ENCODE data around the gene NFATC1.

The NFATC1 gene

DNA sequence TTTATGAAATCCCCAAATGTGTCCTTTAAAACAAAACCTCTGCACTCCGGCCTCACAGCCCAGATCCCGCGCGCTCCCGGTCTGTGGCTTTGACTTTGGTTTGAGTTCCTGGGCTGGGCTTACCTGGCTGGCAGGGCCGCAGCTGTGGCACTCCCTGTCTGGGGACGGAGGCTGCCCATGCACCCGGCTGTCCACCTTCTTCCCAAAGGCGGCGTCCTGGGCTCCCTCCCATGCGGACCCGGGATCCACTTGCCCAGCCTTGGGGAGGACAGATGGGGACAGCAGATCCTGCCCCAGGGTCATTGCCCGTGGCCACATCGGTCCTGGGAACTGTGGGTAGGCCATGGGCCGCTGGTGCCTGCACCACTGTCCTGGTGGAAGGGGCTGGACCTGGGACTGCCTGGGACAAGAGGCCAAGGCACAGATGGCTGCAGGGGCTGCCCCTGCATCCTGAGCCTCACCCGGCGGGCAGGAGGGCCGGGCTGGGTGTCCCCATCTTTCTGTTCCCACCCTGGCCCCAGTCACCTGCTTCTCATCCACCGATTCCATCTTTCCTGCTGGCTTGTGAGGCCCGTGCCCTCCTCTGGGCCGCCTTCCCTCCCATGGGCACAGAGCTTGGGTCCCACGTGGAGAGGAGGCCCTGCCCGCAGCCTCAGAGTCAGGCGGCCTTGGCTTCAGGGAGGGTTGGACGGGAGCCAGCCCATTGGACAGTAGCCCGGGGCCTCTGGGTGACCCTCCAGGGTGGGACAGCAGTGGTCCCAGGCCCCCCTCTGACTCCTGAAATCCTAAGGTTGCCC is 27.7 kb downstream of the NFATC1 start:
- DNase-seq = no peak

DNA sequence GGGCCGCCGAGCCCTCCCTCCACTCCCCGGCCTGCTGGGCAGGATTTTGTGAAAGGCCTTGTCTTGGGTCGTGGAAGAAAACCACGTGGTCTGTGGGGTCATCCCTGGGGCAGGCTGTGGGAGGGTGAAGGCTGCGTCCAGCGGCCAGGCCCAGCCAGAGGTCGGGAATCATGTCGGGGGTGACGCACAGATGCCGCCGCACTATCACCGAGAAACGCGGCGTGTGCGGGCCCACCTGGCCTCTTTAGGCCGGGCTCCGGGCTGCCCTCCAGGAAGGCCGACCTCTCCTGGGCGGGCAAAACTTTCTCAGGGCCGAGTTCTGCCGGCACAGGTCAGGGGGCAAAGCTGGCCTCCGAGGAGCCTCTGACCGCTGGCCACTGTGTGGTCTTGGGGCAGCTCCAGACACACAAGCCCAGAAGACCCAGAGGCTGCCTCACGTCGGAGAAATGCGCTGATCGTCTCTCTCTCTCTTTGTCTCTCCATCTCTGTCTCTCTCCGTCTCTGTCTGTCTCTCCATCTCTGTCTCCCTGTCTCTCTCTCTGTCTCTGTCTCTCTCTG is 28.4 kb downstream of the NFATC1 start:
- DNase-seq = no peak

DNA sequence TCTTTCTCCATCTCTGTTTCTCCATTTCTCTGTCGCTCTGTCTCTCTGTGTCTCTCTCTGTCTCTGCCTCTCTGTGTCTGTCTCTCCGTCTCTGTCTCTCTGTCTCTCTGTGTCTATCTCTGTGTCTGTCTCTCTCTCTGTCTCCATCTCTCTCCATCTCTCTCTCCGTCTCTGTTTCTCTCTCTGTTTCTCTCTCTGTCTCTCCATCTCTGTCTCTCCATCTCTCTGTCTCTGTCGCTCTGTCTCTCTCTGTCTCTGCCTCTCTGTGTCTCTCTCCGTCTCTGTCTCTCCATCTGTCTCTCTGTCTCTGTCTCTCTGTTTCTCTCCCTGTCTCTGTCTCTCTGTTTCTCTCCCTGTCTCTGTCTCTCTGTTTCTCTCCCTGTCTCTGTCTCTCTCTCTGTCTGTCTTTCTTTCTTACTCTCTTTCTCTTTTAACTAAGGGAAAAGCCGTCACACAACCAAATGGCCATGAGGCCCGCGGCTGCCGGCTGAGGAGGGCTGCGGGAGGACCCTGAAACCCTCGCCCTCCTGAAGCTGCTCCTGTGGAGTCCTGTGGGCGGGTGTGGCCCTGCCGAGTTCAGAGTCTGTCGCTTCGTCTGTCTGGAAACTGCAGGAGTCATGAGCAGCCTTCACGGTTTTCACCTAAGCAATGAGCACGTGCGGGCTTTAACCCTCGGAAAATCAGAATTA is 29.3 kb downstream of the NFATC1 start:
- no peak for DNase-seq

DNA sequence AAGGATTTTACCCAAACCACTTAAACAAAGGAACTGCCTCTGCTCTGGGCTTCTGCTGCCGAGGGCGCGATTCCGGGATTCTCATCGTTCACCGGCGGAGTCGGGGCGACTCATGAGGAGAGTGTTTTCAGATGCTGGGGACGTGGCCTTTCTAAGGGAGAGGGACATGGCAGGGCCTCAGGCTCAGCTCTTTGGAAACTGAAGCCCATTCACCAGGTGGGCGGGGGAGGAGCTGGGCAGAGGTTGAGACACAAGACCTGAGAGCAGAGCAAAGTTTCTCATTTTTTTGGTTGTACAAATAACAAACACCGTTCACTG is 29.8 kb downstream of the NFATC1 start:
- no peak for DNase-seq

DNA sequence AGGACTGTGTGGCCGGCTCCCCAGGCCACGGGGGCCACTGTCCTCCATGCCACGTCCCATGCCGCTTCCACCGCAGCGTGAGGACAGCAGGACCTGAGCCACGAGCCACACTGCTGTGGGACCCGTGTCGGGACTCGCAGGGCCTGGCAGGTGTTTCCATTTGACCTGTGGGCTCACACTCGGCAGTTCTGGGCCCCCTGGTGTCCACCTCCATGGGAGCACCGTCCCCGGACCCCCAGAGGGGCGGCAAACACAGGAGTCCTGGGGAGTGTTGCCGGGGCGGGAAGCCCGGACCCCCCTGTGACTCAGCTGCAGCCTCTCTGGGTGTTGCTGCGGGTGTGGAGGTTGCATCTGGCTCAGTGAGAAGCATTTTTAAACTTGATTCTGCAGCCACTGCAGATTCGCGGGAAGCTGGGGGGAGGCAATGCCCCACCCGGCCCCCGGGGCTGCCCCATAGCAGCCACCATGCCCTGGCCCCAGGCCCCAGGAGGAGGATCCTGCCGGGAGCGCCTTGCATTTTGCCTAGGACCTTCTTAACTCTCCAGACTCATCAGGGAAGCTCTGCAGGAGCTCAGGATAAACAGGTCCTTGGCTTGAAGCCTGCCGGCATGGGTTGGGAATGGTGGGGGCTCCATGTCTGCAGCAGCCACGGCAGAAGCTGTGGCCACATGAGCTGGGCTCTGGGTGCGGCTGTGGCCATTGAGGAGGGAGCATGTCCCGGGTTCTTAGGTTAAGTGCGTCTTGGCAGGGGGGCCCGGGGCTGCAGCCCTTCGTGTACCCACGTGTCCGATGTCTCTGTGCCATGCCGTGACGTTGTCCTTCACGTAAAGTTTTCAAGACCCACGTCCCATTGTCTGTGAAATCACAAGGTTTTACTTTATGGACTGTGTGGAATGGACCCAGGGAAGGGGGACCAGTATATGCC is 30.9 kb downstream of the NFATC1 start:
- DNase-seq = no peak

DNA sequence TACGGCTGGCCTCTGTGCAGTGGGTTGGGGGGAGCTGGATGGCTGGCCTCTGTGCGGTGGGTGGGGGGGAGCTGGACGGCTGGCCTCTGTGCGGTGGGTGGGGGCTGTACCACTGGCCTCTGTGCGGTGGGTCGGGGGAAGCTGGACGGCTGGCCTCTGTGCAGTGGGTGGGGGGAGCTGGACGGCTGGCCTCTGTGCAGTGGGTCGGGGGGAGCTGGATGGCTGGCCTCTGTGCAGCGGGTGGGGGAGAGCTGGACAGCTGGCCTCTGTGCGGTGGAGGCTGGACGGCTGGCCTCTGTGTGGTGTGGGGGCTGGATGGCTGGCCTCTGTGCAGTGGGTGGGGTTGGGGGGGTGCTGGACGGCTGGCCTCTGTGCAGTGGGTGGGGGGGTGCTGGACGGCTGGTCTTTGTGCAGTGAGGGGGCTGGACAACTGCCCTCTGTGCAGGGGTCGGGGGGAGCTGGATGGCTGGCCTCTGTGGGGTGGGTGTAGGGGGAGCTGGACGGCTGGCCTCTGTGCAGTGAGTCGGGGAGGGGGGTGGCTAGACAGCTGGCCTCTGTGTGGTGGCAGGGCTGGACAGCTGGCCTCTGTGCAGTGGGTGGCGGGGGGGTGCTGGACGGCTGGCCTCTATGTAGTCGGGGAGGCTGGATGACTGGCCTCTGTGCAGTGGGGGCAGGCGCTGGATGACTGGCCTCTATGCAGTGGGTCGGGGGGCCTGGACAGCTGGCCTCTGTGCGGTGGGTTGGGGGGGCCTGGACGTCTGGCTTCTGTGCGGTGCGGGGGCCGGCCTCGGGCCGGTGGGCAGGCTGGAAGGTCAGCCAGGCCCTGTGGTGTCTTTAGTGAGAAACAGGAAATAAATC is 31.9 kb downstream of the NFATC1 start:
- no peak for DNase-seq

DNA sequence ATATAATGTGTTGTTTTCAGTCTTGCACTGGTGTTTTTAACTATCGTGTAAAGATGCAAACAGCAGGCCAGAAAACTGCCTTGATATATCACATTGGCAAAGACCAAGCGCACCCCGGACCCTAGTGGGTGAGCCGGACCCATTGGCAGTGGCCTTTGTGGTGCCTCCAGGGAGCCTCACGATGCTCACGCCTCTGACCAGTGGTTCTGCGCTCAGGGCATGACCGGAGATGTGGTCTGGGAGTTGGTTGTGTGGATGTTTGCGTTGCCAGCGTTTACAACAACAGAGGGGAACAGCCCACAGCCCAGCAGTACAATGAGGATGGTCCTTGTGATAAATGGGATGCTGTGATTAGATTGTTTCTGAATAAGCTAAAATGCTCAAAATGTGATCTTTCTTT is 32.6 kb downstream of the NFATC1 start:
- no peak for DNase-seq

DNA sequence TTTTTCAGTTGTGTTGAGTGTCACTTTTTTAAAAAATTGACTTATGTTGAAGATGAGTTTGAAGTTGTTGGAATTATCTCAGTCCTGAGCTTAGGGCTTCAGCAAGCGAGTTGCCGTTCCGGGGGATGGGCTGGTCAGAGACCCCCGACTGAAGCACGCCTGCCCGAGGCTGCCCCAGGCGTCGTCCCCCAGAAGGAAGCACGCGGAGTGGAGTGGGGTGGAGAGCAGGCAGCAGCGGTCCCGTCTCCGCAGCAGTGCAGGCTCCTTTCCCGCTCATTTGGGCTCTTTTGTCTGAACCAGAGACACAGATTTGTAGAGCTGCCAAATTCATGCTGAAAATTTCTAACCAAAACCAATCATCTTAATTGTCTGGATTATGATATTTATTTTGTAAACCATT is 33.7 kb downstream of the NFATC1 start:
- no peak for DNase-seq

DNA sequence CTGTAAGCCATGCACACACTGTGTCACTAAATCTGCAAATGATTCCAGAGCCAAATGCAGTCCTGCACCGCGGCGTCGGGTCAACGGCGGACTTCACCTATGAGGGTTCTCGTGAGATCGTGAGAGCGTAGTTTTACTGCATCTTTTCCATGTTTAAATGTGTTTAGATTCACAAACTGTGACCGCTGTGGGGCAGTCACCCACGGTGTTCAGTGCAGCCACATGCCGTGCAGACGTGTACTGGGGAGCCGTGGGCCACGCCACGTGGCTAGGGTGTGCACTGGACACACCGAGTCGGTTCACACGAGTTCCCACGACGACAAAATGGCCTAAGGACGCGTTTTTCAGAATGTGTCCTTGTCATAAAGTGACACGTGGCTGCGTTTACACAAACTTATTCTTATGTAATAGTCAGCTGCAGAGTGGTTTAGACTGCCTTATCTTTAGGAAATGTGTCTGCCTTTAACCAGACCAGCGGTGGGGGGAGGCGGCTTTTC is 34.1 kb downstream of the NFATC1 start:
- DNase-seq = no peak

DNA sequence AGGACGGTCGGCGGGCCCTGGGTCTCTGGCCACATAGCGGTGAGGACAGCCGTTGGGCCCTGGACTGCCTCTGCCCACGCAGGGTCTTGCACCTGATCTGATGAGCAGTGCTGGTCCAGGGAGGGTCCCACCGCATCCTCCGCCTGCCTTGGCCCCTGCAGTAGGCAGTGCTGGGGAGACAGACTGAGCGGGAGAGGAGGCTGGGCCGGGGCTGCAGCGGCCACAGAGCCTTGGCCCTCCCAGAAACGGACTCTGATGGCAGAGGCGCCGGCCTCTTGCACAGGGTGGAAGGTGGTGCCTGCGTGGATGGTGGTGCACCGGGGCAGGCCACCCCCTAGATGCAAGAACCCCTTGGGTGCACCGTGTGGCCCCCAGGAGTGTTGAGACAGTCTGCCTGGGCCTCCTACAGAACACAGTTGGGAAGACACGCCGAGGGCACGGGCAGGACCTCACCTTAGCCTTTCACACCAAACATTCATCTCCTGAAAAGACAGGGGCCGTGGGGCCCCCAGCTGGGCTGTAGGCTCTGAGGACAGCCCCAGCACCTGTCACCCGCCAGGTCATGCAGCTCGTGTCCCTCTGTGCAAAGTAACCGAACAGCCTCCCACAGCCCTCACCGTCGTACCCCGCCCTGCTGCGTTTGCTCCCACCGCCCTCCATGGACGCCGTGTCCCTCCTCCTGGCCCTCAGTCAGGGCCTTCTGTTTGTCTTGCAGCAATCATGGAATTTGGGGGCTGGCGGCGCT is 36.8 kb downstream of the NFATC1 start:
- DNase-seq = no peak

DNA sequence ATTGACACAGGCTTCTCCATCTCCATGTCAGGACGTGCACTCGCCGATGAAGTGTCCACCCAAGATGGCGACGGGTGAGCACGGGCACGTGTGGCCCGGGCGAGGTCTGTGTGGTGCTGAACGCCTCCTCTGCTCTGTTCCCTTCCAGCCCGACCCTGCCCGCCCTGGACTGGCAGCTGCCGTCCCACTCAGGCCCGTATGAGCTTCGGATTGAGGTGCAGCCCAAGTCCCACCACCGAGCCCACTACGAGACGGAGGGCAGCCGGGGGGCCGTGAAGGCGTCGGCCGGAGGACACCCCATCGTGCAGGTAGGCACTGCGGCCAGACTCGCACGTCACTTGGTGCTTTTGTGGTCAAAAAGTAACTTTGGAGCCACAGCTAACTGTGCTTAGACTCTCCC is 37.7 kb downstream of the NFATC1 start:
- DNase-seq = no peak

DNA sequence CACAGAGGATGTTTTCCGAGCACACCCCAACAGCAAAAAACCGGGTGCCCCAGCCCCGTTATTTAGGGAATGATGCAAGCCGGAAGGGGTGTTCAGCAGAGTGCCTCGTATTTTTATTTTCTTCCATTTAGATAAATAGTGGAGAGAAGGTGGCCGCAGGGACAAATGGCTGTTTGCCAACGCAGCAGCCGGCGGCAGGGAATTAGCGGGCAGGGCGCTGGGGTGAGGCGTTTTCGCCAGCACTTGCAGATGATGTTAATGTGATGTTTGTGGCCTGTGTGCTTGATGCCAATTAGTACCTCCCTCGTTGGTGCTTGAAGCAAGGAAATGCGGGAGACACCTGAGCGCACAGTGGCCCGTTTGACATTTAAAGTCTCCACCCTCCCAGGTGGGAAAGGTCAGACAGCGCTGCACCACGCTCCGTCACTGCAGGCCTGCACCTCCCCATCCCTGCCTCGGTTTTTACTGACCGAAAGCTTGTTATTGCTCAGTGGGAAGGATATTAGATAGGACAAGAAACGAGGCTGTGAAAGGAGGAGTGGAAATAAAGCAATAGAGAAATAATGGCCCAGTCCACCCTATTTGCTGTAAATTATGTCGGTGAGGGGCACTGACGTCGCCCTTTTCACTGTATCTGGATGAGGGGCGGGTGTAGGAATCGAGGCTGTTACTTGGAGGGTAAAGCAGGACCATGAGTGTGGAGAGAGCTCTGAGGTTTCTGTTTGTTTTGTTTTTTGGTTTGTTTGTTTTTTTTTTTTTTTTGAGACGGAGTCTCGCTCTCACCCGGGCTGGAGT is 39.1 kb downstream of the NFATC1 start:
- DNase-seq = no peak

DNA sequence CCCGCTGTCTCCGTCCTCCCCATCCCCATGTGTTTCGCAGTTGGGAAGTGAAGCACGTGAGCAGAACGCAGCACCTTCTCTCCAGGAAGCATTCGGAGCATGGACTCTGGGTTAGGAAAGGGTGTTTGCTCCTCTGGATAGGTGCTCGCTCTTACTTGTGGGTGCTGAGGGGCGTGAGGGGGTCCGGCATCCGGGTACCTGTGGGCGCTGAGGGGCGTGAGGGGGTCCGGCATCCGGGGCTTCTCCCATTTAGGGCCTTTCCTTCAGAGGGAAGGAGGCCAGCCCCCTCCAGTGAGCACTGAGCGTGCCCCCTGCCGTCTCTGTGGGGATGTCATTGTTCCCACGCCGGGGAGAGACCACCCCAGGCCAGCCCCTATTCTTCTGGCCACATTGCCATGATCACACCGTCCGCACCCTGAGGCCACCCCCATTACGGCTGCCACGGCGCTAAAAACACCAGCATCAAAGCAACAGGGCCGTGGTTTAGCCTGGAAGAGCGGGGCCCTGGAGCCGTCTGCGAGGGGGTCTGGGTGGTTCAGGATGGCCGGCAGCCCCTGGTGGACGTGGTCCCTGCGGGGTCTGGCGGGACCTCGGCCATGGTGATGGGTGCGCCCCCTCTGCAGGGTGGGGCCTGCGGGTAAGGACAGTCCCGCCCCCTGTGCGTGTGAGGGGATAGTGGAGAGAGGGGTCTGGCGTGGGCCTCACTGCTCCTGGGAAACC is 41.0 kb downstream of the NFATC1 start:
- no peak for DNase-seq

DNA sequence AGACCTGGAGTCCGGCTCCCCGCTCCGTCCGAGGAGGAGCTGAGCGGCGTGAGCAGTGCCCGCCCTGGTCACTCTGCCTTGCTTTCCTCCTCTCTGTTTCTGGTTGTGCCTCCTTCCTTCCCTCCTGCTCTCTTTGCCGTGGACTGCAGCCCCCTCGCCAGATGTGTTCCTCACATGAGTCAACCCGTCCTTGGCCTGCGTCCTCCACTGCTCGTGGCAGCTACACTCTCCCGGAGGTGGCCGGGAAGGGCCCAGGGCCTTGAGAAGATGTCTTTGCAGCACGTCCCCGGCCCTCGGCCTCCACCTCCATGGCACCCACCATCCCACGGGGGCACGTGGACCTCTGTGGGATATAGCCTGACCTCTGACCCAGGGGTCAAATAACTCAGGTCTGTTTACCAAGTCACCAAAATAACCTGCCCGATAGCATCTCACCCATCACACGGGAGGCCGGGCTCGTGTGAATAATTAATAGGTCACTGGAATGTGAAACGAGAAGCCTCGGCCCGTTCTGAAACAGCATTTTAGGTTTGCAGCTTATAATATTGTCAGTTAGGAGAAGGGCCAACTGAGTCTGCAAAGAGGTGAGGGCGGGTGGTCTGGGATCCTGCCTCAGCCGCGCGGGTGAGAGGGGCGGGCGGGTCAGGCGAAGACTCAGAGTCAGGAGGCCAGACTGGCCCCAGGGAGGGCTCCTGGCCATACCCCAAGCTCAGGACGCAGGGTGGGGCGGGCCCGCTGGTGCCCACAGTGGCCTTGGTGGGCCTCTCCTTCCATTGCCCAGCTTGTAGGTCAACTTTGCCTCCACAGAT is 42.6 kb downstream of the NFATC1 start:
- no peak for DNase-seq

DNA sequence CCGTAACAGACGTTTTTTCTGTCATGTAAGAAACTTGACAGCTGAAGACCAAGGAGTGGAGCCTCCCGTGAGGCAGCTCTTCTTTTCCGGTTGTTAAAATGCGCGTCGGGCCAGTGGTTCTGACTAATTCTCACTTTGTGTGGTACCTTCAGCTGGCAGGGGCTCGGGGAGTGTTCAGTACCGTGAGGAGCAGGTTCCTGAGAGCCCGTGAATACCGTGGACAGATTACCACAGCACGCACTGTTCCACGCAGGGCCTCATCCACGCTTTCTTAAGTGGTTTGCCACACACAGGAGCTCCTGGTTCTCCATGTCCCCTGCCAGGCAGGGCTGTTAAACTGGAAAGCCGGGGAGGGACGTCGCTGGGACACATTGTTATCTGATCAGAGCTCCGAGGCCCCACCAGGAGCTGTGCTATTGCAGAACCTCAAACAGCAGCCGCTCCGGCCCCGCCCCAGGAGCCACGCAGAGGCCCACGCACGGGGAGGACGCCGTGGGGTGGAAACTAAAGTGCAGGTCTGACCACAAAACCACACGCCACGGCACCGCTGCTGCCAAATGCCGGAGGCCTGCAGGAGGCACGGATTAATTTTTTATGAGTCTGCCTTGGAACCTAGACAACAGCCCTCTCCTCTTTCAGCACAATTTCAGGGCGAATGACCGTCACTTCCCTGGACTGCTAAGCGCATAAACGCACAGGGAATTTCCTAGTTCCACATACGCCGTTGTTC is 43.3 kb downstream of the NFATC1 start:
- no peak for DNase-seq

DNA sequence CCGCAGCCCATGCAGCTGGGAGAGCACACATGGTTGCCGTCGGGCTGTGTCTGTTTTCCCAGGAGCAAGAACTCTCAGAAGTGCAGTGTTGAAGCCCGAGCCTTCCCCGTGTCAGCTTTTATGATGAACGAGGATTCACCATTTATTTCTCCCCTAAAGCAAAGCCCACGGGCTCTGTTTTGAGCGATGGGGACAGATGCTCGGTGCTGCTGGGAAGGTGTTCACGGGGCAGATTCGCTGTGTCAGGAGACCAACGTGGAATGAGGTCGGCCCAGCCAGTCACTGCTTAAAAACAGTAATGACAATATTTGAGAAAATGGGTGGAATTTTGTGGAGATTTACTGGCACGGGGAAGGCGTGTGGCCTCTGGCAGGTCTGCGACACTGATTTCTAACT is 43.9 kb downstream of the NFATC1 start:
- no peak for DNase-seq

DNA sequence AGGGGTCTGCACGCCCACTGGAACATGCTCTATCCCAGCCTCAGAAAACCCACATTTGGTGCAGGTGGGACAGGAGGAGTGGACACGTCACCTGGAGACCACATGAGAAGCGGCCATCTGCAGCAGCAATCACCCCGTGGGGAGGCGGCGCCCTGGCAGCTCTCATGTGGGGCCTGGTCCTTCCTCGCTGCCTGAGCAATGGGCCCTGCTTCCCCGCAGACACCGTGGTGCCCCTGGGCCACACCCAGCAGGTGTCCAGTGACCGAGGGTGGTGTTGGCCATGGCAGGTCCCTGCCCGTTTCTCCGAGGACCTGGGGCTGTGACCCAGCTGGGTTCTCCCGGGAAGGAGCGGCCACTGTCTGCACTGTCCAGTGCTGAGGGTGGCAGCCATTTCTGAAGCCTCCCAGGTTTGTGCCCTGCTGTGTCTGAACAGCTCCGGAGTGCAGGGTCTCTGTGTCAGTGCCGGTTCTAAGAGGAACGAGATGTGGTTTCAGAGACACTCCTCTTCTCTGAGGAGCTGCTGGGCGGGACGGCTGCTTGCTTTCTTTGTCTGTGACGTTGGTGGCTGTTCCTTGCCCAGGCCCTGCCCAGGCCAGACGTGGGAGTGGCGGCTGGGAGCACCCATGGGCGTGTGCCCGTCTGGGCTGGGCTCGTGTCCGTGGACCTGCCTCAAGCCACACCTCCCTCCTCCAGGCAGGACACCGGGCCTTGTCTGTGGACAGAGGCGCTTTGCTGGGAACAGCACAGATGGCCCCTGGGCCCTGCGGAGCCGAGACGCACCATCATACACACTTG is 44.8 kb downstream of the NFATC1 start:
- no peak for DNase-seq
